ENCODE results near the gene TIPARP.

The TIPARP gene

DNA sequence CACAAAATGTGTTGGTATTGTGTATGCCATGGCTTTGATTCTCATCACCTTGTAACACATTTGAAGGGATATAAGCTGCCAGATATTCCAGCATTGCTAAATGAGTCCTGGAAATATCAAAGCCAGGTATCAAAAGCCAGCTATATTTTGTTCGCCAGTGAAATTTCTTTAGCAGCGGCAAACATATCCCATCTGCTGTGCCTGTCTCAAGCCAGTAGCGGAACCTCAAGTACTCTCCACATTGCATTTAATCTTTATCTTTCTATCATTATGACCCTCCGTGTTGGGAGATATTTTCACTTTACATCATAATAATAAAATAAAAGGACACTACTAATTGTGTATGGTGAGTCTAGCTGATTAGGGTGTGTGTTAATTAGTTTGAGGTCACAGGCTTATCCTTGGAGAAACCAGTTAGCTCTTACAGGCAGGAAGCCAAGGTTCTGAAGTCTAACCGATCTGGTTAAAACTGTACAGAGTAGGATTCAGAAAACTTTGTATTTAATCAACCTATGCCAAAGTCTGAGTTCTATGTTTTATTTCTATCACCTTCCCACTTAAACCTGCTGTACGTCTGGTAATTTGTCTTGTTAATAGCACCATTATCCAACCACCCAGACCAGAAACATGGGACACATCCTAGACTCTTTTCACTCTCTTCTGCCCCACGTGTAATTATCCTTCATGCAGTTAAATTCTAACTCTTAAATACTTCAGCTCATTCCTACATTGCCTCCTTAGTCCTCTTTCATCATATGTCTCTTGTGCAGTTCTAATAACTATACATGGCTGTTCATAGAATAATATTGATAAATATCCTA, 14.5 kb downstream of the TIPARP start:
- no peak for TF ChIP-seq ZFX (IDR thresholded peaks at IDR 0.05; ENCODE audit: borderline replicate concordance)
- no peak for TF ChIP-seq CTCF (IDR thresholded peaks at IDR 0.05)
- H3K27ac ChIP-seq, result no peak overlapping the region

DNA sequence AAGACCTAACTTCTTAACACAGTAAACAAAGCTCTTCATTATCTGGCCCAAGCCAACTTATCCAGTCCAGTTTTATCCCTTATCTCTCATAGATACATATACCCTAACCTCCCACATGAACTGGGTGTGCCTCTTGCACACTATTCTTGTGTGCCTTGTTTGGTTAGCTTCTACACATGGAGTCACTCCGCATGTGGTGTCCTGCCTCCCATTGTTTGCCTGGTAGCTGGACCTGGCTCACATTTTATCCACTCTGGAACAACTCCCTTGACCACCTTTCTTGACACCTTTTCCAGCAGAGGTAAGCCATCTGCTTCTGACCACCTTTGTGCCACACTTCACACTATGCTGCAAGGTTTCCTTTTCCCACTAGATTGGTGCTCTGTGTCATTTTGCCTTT, 15.2 kb downstream of the TIPARP start:
- TF ChIP-seq ZFX (IDR thresholded peaks at IDR 0.05; ENCODE audit: borderline replicate concordance), result no peak
- no peak for TF ChIP-seq CTCF (IDR thresholded peaks at IDR 0.05)
- H3K27ac ChIP-seq, result no peak overlapping the region

DNA sequence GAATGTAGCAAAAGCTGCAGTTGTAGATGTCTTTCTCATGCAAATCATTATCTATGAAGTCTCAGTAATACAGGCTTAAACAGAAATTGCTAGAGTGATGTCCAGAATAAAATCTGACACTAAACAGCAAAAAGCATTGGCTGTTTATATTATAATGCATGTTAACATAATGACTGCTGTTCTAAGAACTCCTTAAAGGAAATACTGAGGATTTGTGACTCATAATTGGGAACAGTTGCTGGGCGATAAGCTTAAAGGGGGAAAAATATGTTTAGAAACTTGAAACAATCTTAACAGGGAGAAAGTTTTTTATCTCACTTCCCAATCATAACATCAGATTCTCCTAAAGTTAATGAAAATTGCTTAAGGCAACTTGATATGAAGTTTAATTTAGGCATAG, 17.5 kb downstream of the TIPARP start:
- H3K27ac ChIP-seq, result no peak overlapping the region
- TF ChIP-seq ZFX (IDR thresholded peaks at IDR 0.05; ENCODE audit: borderline replicate concordance), result no peak
- TF ChIP-seq CTCF (IDR thresholded peaks at IDR 0.05), result no peak

DNA sequence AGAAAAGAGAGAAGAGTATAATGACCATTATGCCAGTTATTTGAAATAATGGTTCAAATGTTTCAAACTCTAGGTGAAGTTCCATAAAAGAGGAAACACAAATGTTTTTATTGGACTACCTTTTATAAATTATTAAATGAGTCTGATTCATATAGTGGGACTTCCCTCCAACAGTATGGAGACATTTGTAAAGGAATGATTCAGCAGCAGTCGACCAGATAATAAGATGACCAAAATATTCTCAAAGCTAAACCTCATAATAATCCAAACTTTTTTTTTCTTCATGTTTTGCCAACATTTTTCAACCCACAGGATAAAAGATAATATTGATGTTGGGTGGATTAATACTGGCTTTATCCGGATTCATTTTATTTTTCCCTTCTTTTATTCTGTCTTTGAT, 18.8 kb downstream of the TIPARP start:
- no peak overlapping the region for H3K27ac ChIP-seq
- TF ChIP-seq ZFX (IDR thresholded peaks at IDR 0.05; ENCODE audit: borderline replicate concordance) (no peak), CTCF (IDR thresholded peaks at IDR 0.05) (no peak)

- TF ChIP-seq CTCF (IDR thresholded peaks at IDR 0.05) (no peak), ZFX (IDR thresholded peaks at IDR 0.05; ENCODE audit: borderline replicate concordance) (no peak)
- no peak overlapping the region for H3K27ac ChIP-seq
Observed at GRCh38 chr3:156694536-156694935, 20.1 kb downstream of the TIPARP start.

DNA sequence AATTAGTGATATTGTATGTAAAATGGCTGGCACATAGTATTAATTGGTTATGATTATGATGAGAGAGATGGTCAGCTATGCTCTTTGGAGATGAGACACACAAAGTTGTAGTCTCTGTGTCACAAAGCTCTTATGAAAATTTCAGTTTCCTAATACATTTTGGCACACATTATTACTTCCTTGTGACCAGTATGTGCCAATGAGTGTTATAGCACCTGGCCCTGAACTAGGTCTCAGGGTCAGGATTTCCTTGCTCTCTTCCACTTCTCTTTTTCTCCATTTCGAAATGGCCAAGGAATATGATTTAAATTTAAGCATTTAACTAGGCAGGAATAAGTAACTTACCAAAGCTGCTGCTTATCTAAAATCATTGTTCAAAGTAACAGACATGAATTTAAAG, 28.0 kb downstream of the TIPARP start:
- H3K27ac ChIP-seq, result no peak overlapping the region
- no peak for TF ChIP-seq ZFX (IDR thresholded peaks at IDR 0.05; ENCODE audit: borderline replicate concordance)

GRCh38 chr3:156704370-156705036, 30.1 kb downstream of the TIPARP start:
- no peak overlapping the region for H3K27ac ChIP-seq
- no peak for TF ChIP-seq ZFX (IDR thresholded peaks at IDR 0.05; ENCODE audit: borderline replicate concordance)
- no peak for TF ChIP-seq CTCF (IDR thresholded peaks at IDR 0.05)
